ENCODE measurements around the gene DYSF.

DYSF gene

GRCh38 chr2:71600555-71600954 is 147.2 kb downstream of the DYSF start:
- no peaks in the 10 kb centered on the region for H3K27me3 ChIP-seq (ENCODE audit: insufficient read depth, low read depth)
- H3K4me3 ChIP-seq (IDR thresholded peaks at IDR 0.05; ENCODE audit: insufficient read depth, low read depth, low read length), result no peak overlapping the region

GRCh38 chr2:71601136-71602114 is 148.1 kb downstream of the DYSF start:
- H2AFZ ChIP-seq (ENCODE audit: low read depth), result no peak overlapping the region
- H3K4me1 ChIP-seq (ENCODE audit: low read depth, poor library complexity, severe bottlenecking), result no peaks in the 10 kb centered on the region
- no peaks in the 10 kb centered on the region for H4K20me1 ChIP-seq (ENCODE audit: insufficient read depth)
- no peaks in the 10 kb centered on the region for H3K27me3 ChIP-seq (ENCODE audit: insufficient read depth, low read depth)
- H3K27ac ChIP-seq, result no peak overlapping the region
- no peaks in the 10 kb centered on the region for H3K79me2 ChIP-seq (ENCODE audit: insufficient read depth, low read depth)
- no peaks in the 10 kb centered on the region for H3K36me3 ChIP-seq (ENCODE audit: insufficient read depth)
- H3K4me2 ChIP-seq, result no peak overlapping the region
- no peak overlapping the region for H3K9ac ChIP-seq
- TF ChIP-seq CTCF (conservative IDR thresholded peaks at IDR 0.05; ENCODE audit: low read depth, low read length), result no peak
- no peak overlapping the region for H3K4me3 ChIP-seq (IDR thresholded peaks at IDR 0.05; ENCODE audit: insufficient read depth, low read depth, low read length)

More at GRCh38 chr2:71600555-71600954, 147.2 kb downstream of the DYSF start:
- no peaks in the 10 kb centered on the region for H3K79me2 ChIP-seq (ENCODE audit: insufficient read depth, low read depth)
- no peaks in the 10 kb centered on the region for H4K20me1 ChIP-seq (ENCODE audit: insufficient read depth)
- H3K27ac ChIP-seq, result no peak overlapping the region
- no peak overlapping the region for H2AFZ ChIP-seq (ENCODE audit: low read depth)
- H3K36me3 ChIP-seq (ENCODE audit: insufficient read depth), result no peaks in the 10 kb centered on the region
- no peaks in the 10 kb centered on the region for H3K4me1 ChIP-seq (ENCODE audit: low read depth, poor library complexity, severe bottlenecking)
- no peak overlapping the region for H3K4me2 ChIP-seq
- H3K9ac ChIP-seq, result no peak overlapping the region
- TF ChIP-seq CTCF (conservative IDR thresholded peaks at IDR 0.05; ENCODE audit: low read depth, low read length), result no peak

- Histone ChIP-seq H3K79me2 (ENCODE audit: insufficient read depth, low read depth) (no peaks in the 10 kb centered on the region), H3K27ac (no peak overlapping the region), H4K20me1 (ENCODE audit: insufficient read depth) (no peaks in the 10 kb centered on the region), H2AFZ (ENCODE audit: low read depth) (no peak overlapping the region), H3K4me3 (IDR thresholded peaks at IDR 0.05; ENCODE audit: insufficient read depth, low read depth, low read length) (no peak overlapping the region), H3K4me1 (ENCODE audit: low read depth, poor library complexity, severe bottlenecking) (no peaks in the 10 kb centered on the region), H3K36me3 (ENCODE audit: insufficient read depth) (no peaks in the 10 kb centered on the region), H3K4me2 (no peak overlapping the region), H3K9ac (no peak overlapping the region), H3K27me3 (ENCODE audit: insufficient read depth, low read depth) (no peaks in the 10 kb centered on the region)
- no peak for TF ChIP-seq CTCF (conservative IDR thresholded peaks at IDR 0.05; ENCODE audit: low read depth, low read length)
Measured at GRCh38 chr2:71602115-71602495, 148.7 kb downstream of the DYSF start.

GRCh38 chr2:71602581-71602980 is 149.2 kb downstream of the DYSF start:
- no peak overlapping the region for H2AFZ ChIP-seq (ENCODE audit: low read depth)
- H3K79me2 ChIP-seq (ENCODE audit: insufficient read depth, low read depth), result no peaks in the 10 kb centered on the region
- no peak overlapping the region for H3K4me2 ChIP-seq
- no peaks in the 10 kb centered on the region for H3K36me3 ChIP-seq (ENCODE audit: insufficient read depth)
- no peaks in the 10 kb centered on the region for H3K27me3 ChIP-seq (ENCODE audit: insufficient read depth, low read depth)
- no peak overlapping the region for H3K4me3 ChIP-seq (IDR thresholded peaks at IDR 0.05; ENCODE audit: insufficient read depth, low read depth, low read length)
- no peaks in the 10 kb centered on the region for H4K20me1 ChIP-seq (ENCODE audit: insufficient read depth)
- no peak for TF ChIP-seq CTCF (conservative IDR thresholded peaks at IDR 0.05; ENCODE audit: low read depth, low read length)
- H3K4me1 ChIP-seq (ENCODE audit: low read depth, poor library complexity, severe bottlenecking), result no peaks in the 10 kb centered on the region
- H3K9ac ChIP-seq, result no peak overlapping the region
- no peak overlapping the region for H3K27ac ChIP-seq
